SK-N-SH (cell line): Measurements from ENCODE around the gene POLE3. TPM values are rescaled to one million over a fixed set of nuclear protein-coding genes. Genes with fewer than 3 reads are reported as not detected.

Experiments
- CTCF ChIA-PET: fragments of 300-600, 350-600 bp; formaldehyde crosslinking; extraction: SDS; loops from one replicate; lab custom pipeline; 2021; lab: Yijun Ruan, JAX
- POLR2A ChIA-PET: fragments of 350-600 bp; sonication (Branson Sonifier 250); formaldehyde crosslinking; extraction: SDS; loops from one replicate; lab custom pipeline; 2020; ENCODE audit warnings: antibody characterized with exemption, inconsistent platforms; lab: Yijun Ruan, JAX
- DNase-seq: peaks from one replicate; pipeline ENCODE4 v3.0.0; 2012
- H2AFZ ChIP-seq: fragments of 200-600 bp; sonication (generic); 2 replicates; pipeline ENCODE4 v1.8.1; 2016; ENCODE audit warnings: antibody characterized with exemption, mild to moderate bottlenecking, low read depth
- H3F3A ChIP-seq: fragments of 200-600 bp; sonication (generic); replicated peaks from 2 replicates; pipeline ENCODE3; 2016; ENCODE audit warnings: antibody characterized with exemption, mild to moderate bottlenecking; ENCODE audit not compliant: insufficient read depth
- H3K27ac ChIP-seq, 2 experiments: fragments of 200-500 bp in 1 of 2; fragments of 200-600 bp in 1 of 2; sonication (Bioruptor generic) in 1 of 2; sonication (generic), shearing (Covaris generic) in 1 of 2; 2 replicates each; pipeline versions ENCODE4 v1.5.1 to v1.6.1; 2014 to 2016; ENCODE audit warnings: low read depth in 2 of 2, inconsistent platforms in 1 of 2, low read length in 1 of 2, mild to moderate bottlenecking in 1 of 2, mixed read lengths in 1 of 2
- H3K27me3 ChIP-seq: fragments of 200-600 bp; sonication (generic), shearing (Covaris generic); 2 replicates; pipeline ENCODE4 v1.6.1; 2016; ENCODE audit warnings: mixed run types; ENCODE audit not compliant: insufficient read depth
- H3K36me3 ChIP-seq, 2 experiments: fragments of 200-500 bp in 1 of 2; fragments of 200-600 bp in 1 of 2; sonication (Bioruptor generic) in 1 of 2; sonication (generic) in 1 of 2; replicated peaks in 1 of 2; 2 replicates each; pipeline versions ENCODE3 to v1.5.1; 2014 to 2016; ENCODE audit warnings: low read length in 1 of 2, mild to moderate bottlenecking in 1 of 2; ENCODE audit not compliant: insufficient read depth in 2 of 2, control insufficient read depth in 1 of 2
- H3K4me1 ChIP-seq, 2 experiments: fragments of 200-500 bp in 1 of 2; fragments of 200-600 bp in 1 of 2; sonication (Bioruptor generic) in 1 of 2; sonication (generic), shearing (Covaris generic) in 1 of 2; 2 replicates each; pipeline versions ENCODE4 v1.5.1 to v1.6.1; 2014 to 2016; ENCODE audit warnings: low read depth in 1 of 2, low read length in 1 of 2, mixed run types in 1 of 2; ENCODE audit not compliant: insufficient read depth in 2 of 2, control insufficient read depth in 1 of 2
- H3K4me2 ChIP-seq: fragments of 200-600 bp; sonication (generic), shearing (Covaris generic); 2 replicates; pipeline ENCODE4 v1.6.1; 2017; ENCODE audit warnings: mixed run types
- H3K4me3 ChIP-seq, 2 experiments: fragments of 200-500 bp in 1 of 2; fragments of 200-600 bp in 1 of 2; sonication (Bioruptor generic) in 1 of 2; sonication (generic), shearing (Covaris generic) in 1 of 2; 2 replicates each; pipeline versions ENCODE4 v1.5.1 to v1.8.1; 2014 to 2016; ENCODE audit warnings: low read depth in 2 of 2, inconsistent platforms in 1 of 2, low read length in 1 of 2, mild to moderate bottlenecking in 1 of 2, mixed read lengths in 1 of 2, moderate library complexity in 1 of 2
- H3K79me2 ChIP-seq: fragments of 200-600 bp; sonication (generic); 2 replicates; pipeline ENCODE4 v1.8.1; 2017; ENCODE audit warnings: mild to moderate bottlenecking; ENCODE audit not compliant: insufficient read depth
- H3K9ac ChIP-seq: fragments of 200-600 bp; sonication (generic); 2 replicates; pipeline ENCODE4 v1.6.1; 2017; ENCODE audit warnings: mixed run types
- H3K9me2 ChIP-seq: fragments of 200-600 bp; sonication (generic); 2 replicates; pipeline ENCODE4 v1.6.1; 2017; ENCODE audit warnings: mixed run types
- H3K9me3 ChIP-seq: fragments of 200-600 bp; sonication (generic); 2 replicates; pipeline ENCODE4 v1.6.1; 2017; ENCODE audit warnings: mixed run types, mild to moderate bottlenecking, moderate library complexity
- H4K20me1 ChIP-seq: fragments of 200-600 bp; sonication (generic); 2 replicates; pipeline ENCODE4 v1.6.1; 2017; ENCODE audit warnings: mild to moderate bottlenecking, mixed run types; ENCODE audit not compliant: insufficient read depth
- ELF1 ChIP-seq: IDR thresholded peaks from 2 replicates; pipeline ENCODE4 v1.4.0; 2012
- EP300 ChIP-seq, 2 experiments: IDR thresholded peaks; 2 replicates each; pipeline versions ENCODE4 v1.4.0 to v1.6.1; 2012; ENCODE audit warnings: borderline replicate concordance in 1 of 2, low read depth in 1 of 2, low read length in 1 of 2
- EZH2phosphoT487 ChIP-seq: fragments of 200-600 bp; sonication (generic); IDR thresholded peaks from 2 replicates; pipeline ENCODE4 v1.6.1; 2017; ENCODE audit warnings: low read depth, mixed run types, mild to moderate bottlenecking, antibody characterized with exemption, moderate library complexity, borderline replicate concordance
- FOSL2 ChIP-seq: IDR thresholded peaks from 2 replicates; pipeline ENCODE4 v1.4.0; 2012; ENCODE audit warnings: low read depth, mild to moderate bottlenecking, moderate library complexity, borderline replicate concordance
- FOXJ3 ChIP-seq: sonication (generic); formaldehyde crosslinking; IDR thresholded peaks from 2 replicates; pipeline ENCODE4 v1.5.1; 2020; ENCODE audit warnings: mild to moderate bottlenecking, missing genetic modification reagents
- GABPA ChIP-seq: IDR thresholded peaks from 2 replicates; pipeline ENCODE4 v1.4.0; 2012; ENCODE audit warnings: low read depth, mild to moderate bottlenecking
- MEF2A ChIP-seq: IDR thresholded peaks from 2 replicates; pipeline ENCODE4 v1.4.0; 2012; ENCODE audit warnings: low read depth, borderline replicate concordance
- POLR2AphosphoS5 ChIP-seq: IDR thresholded peaks from 2 replicates; pipeline ENCODE4 v1.6.1; 2012; ENCODE audit warnings: low read depth, low read length
- RFX5 ChIP-seq: IDR thresholded peaks from 2 replicates; pipeline ENCODE4 v1.6.1; 2012; ENCODE audit warnings: mild to moderate bottlenecking, improper control_type of control experiment, low read length
- SMC3 ChIP-seq: IDR thresholded peaks from 2 replicates; pipeline ENCODE4 v1.6.1; 2012; ENCODE audit warnings: low read depth, low read length, improper control_type of control experiment
- TAF1 ChIP-seq: IDR thresholded peaks from 2 replicates; pipeline ENCODE4 v1.6.1; 2012; ENCODE audit warnings: low read depth, mild to moderate bottlenecking, low read length, moderate library complexity, borderline replicate concordance
- TCF12 ChIP-seq: IDR thresholded peaks from 2 replicates; pipeline ENCODE4 v1.4.0; 2012
- YY1 ChIP-seq: IDR thresholded peaks from 2 replicates; pipeline ENCODE4 v1.4.0; 2012; ENCODE audit warnings: low read depth, mild to moderate bottlenecking
- WGBS: methylation state at CpG from one replicate; pipeline ENCODE4 v1.1.6; 2017; ENCODE audit warnings: low lambda C conversion rate; 5-methylcytosine and 5-hydroxymethylcytosine counted together
- polyA plus RNA-seq, 3 experiments: library from polyadenylated mRNA; depleted of rRNA; stranded (reverse); fragments of >200 nt; gene quantifications; 2 replicates each; pipeline ENCODE4 v1.2.3, GENCODE V29; 2012
- TF ChIP-seq, protein P1 (sequence below): IDR thresholded peaks from 2 replicates; pipeline ENCODE4 v1.6.1; 2012; ENCODE audit warnings: mild to moderate bottlenecking, low read depth, low read length, moderate library complexity
- TF ChIP-seq, protein P2 (sequence below): IDR thresholded peaks from 2 replicates; pipeline ENCODE4; 2012
- TF ChIP-seq, protein P3 (sequence below): fragments of 150-350 bp; IDR thresholded peaks from 2 replicates; pipeline ENCODE4 v1.6.1; 2016; ENCODE audit warnings: mild to moderate bottlenecking, low read depth, low read length
- TF ChIP-seq, protein P4 (sequence below): fragments of 150-350 bp; IDR thresholded peaks from 2 replicates; pipeline ENCODE4 v1.6.1; 2017; ENCODE audit warnings: antibody characterized with exemption, low read length, low read depth, borderline replicate concordance
- TF ChIP-seq, protein P5 (sequence below): IDR thresholded peaks from 2 replicates; pipeline ENCODE4 v1.4.0; 2012; ENCODE audit warnings: low read depth, borderline replicate concordance
- TF ChIP-seq, protein P6 (sequence below): IDR thresholded peaks from 2 replicates; pipeline ENCODE4 v1.4.0; 2012; ENCODE audit warnings: low read depth

The POLE3 gene
- polyA plus RNA-seq, 1 of the 3 experiments (the other 2 are of a cell fraction) = 40.1 TPM

DNA sequence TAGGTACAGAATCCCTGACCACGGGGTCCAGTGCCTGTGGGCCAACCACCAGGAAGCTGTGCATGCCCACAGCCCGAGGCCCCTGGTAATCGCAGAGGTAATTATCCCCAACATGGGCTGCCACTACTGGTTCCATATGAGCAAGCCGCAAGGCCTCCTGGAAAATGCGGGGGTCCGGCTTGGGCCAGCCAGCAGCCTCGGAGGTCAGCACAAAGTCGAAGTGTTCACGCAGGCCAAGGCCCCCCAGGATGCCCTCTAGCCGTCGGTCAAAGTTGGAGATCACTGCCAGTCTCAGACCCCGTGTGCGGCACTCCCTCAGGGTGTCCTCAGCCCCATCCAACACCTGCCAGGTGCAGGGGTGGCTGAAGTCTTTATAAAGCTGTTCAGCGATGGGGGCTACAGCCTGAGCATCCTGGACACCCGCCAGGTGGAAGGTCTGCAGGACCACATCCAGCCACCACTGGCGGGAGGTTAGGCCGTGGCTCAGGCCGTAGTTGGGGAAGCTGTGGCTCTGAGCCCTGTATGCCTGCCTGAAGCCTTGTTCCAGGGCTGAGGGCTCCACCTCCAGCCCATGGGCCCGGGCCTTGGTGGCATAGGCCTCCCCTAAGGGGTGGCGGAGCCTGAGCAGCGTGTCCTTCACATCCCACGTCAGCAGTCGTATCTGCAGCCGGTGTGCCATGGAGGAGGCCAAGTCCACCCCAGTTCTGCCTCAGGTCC is 36.6 kb downstream of the POLE3 start:
- Histone ChIP-seq H3K9me3 (no peaks in the 10 kb centered on the region), H3K79me2 (no peaks in the 10 kb centered on the region), H3K36me3 (peaks cover 0 to 14% of the 10 kb centered on the region in 2 experiments), H3K4me2 (no peak overlapping the region), H3K27ac (no peak overlapping the region)
- POLR2A ChIA-PET = no interaction called here
- TF ChIP-seq, protein P1, sequence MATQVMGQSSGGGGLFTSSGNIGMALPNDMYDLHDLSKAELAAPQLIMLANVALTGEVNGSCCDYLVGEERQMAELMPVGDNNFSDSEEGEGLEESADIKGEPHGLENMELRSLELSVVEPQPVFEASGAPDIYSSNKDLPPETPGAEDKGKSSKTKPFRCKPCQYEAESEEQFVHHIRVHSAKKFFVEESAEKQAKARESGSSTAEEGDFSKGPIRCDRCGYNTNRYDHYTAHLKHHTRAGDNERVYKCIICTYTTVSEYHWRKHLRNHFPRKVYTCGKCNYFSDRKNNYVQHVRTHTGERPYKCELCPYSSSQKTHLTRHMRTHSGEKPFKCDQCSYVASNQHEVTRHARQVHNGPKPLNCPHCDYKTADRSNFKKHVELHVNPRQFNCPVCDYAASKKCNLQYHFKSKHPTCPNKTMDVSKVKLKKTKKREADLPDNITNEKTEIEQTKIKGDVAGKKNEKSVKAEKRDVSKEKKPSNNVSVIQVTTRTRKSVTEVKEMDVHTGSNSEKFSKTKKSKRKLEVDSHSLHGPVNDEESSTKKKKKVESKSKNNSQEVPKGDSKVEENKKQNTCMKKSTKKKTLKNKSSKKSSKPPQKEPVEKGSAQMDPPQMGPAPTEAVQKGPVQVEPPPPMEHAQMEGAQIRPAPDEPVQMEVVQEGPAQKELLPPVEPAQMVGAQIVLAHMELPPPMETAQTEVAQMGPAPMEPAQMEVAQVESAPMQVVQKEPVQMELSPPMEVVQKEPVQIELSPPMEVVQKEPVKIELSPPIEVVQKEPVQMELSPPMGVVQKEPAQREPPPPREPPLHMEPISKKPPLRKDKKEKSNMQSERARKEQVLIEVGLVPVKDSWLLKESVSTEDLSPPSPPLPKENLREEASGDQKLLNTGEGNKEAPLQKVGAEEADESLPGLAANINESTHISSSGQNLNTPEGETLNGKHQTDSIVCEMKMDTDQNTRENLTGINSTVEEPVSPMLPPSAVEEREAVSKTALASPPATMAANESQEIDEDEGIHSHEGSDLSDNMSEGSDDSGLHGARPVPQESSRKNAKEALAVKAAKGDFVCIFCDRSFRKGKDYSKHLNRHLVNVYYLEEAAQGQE = no peak
- TF ChIP-seq EZH2phosphoT487 = no peak
- TF ChIP-seq FOSL2 = no peak
- TF ChIP-seq, protein P2, sequence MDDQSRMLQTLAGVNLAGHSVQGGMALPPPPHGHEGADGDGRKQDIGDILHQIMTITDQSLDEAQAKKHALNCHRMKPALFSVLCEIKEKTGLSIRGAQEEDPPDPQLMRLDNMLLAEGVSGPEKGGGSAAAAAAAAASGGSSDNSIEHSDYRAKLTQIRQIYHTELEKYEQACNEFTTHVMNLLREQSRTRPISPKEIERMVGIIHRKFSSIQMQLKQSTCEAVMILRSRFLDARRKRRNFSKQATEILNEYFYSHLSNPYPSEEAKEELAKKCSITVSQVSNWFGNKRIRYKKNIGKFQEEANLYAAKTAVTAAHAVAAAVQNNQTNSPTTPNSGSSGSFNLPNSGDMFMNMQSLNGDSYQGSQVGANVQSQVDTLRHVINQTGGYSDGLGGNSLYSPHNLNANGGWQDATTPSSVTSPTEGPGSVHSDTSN = no peak
- no peak for TF ChIP-seq TCF12
- TF ChIP-seq TAF1 = no peak
- TF ChIP-seq, protein P3, sequence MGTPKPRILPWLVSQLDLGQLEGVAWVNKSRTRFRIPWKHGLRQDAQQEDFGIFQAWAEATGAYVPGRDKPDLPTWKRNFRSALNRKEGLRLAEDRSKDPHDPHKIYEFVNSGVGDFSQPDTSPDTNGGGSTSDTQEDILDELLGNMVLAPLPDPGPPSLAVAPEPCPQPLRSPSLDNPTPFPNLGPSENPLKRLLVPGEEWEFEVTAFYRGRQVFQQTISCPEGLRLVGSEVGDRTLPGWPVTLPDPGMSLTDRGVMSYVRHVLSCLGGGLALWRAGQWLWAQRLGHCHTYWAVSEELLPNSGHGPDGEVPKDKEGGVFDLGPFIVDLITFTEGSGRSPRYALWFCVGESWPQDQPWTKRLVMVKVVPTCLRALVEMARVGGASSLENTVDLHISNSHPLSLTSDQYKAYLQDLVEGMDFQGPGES = no peak
- no peak for TF ChIP-seq ELF1
- TF ChIP-seq, protein P4, sequence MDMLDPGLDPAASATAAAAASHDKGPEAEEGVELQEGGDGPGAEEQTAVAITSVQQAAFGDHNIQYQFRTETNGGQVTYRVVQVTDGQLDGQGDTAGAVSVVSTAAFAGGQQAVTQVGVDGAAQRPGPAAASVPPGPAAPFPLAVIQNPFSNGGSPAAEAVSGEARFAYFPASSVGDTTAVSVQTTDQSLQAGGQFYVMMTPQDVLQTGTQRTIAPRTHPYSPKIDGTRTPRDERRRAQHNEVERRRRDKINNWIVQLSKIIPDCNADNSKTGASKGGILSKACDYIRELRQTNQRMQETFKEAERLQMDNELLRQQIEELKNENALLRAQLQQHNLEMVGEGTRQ = no peak
- TF ChIP-seq, protein P5, sequence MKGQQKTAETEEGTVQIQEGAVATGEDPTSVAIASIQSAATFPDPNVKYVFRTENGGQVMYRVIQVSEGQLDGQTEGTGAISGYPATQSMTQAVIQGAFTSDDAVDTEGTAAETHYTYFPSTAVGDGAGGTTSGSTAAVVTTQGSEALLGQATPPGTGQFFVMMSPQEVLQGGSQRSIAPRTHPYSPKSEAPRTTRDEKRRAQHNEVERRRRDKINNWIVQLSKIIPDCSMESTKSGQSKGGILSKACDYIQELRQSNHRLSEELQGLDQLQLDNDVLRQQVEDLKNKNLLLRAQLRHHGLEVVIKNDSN = no peak
- TF ChIP-seq, protein P6, sequence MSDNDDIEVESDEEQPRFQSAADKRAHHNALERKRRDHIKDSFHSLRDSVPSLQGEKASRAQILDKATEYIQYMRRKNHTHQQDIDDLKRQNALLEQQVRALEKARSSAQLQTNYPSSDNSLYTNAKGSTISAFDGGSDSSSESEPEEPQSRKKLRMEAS = no peak
- no peak for TF ChIP-seq POLR2AphosphoS5
- no peak for TF ChIP-seq MEF2A
- no peak for TF ChIP-seq SMC3
- no peak for TF ChIP-seq FOXJ3 (CRISPR knock-in tag)
- no peak for TF ChIP-seq YY1
- TF ChIP-seq RFX5 = no peak
- no peak for TF ChIP-seq EP300 (IDR thresholded peaks at IDR 0.05; ENCODE audit: borderline replicate concordance in 1 of 2, low read depth in 1 of 2, low read length in 1 of 2)
- no peak for TF ChIP-seq GABPA
- TF ChIP-seq, all 33 proteins: peak for 0
- H3K4me1 ChIP-seq = peaks cover 0 to 2% of the 10 kb centered on the region in 2 experiments; a peak in 1 of 4 replicates
- no peak for DNase-seq
- CTCF ChIA-PET = interaction anchor here (1.0 to 1.4 kb wide), 3 partner anchors 18 to 64 kb away, joined by 3 to 5 read pairs (median 3); partner anchors contain the start of gene ALAD
- no peak overlapping the region for H2AFZ ChIP-seq
- 98% methylated on average over 8 of the region's 24 CpGs for WGBS
- no peak overlapping the region for H3K4me3 ChIP-seq
- no peaks in the 10 kb centered on the region for H4K20me1 ChIP-seq
- no peaks in the 10 kb centered on the region for H3F3A ChIP-seq
- H3K9ac ChIP-seq = no peak overlapping the region
- no peaks in the 10 kb centered on the region for H3K27me3 ChIP-seq
- H3K9me2 ChIP-seq = no peaks in the 10 kb centered on the region
